ENCODE measurements around the gene TERT.
"Not testable (repeated sequence)": the region's sequence is repeated elsewhere in the genome, so short reads cannot be mapped to it uniquely, and the experiment has no call there.

- TF ChIP-seq CTCF (conservative IDR thresholded peaks at IDR 0.05; ENCODE audit: low read length); EZH2phosphoT487 (IDR thresholded peaks at IDR 0.05; ENCODE audit: borderline replicate concordance, low read depth, low read length): not testable (repeated sequence)
These were observed 31.6 kb upstream of the TERT start for GRCh38 chr5:1326532-1326875.
